Measurements from ENCODE around the gene SERPINC1. TPM values are rescaled to one million over a fixed set of nuclear protein-coding genes. Genes with fewer than 3 reads are reported as not detected.
A peak's percentile ranks its signal among the peaks of the same experiment; 100 is the strongest.
"Not testable (repeated sequence)": the region's sequence is repeated elsewhere in the genome, so short reads cannot be mapped to it uniquely, and the experiment has no call there.

SERPINC1 gene
- 0.08 TPM for polyA plus RNA-seq (2013)

DNA sequence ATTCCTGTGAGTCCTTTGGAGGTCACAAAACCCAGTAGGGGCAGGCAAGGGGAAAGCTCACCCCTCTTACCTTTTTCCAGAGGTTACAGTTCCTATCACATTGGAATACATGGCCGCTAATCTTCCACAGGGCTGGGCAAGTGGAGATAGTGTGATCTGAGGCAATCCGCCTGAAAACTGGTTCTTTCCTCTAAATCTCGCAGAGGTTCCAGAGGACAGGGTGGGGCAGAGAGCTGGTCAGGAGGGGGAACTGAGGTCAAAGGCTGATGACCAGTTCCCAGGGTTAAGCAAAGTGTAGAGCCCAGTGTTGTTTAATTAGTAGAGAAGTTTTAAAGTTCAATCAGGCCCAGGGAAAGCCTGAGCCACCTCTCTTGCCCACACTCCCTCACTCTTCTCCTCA, at the start of gene SERPINC1:
Gene SERPINC1, minus strand, starts transcription at position 179 of the 400 bp plus-strand sequence. Its CDS starts 68 bp downstream, at position 111.
- Histone ChIP-seq H3K27me3 (replicated peaks in 2 of 5; ENCODE audit: control insufficient read depth in 4 of 5, insufficient read depth in 5 of 5, low read length in 4 of 5) (no peaks in the 10 kb centered on the region), H3K4me3 (ENCODE audit: control insufficient read depth in 1 of 7, extremely low read depth in 1 of 7, insufficient read depth in 4 of 7, low read depth in 2 of 7, low read length in 6 of 7) (no peak within 1 kb of the TSS), H3K4me1 (ENCODE audit: control extremely low read depth in 1 of 4, control insufficient read depth in 4 of 4, insufficient read depth in 4 of 4, low read length in 3 of 4) (no peaks in the 10 kb centered on the region), H3K9me3 (ENCODE audit: control extremely low read depth in 1 of 5, control insufficient read depth in 4 of 5, insufficient read depth in 2 of 5, low read depth in 1 of 5, low read length in 4 of 5) (no peaks in the 10 kb centered on the region), H3K36me3 (ENCODE audit: control insufficient read depth in 4 of 4, insufficient read depth in 4 of 4, low read length in 3 of 4) (no peaks in the 10 kb centered on the region), H3K27ac (ENCODE audit: insufficient read depth in 1 of 2, low read depth in 1 of 2, low read length in 2 of 2, poor library complexity in 1 of 2, severe bottlenecking in 2 of 2) (no peak within 1 kb of the TSS)
- DNase-seq = no peak
- WGBS (ENCODE audit: insufficient coverage) = 100% methylated on average over 3 of the region's 3 CpGs
- ChIA-PET CTCF (no interaction called here), POLR2A (no interaction called here)

DNA sequence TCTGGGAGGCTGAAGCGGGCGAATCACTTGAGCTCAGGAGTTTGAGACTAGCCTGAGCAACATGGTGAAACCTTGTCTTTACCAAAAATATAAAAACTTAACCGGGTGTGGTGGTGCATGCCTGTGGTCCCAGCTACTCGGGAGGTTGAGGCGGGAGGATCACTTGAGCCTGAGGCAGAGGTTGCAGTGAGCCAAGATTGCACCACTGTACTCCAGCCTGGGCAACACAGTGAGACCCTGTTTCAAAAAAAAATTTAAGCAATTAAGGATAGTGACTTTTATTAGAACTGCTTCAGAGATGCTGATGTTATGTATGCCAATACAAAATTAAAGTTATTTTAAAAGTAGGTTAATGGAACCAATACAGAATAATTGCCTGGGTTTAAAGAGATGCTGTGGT, 48.8 kb upstream of the SERPINC1 start:
- POLR2A ChIA-PET = interaction anchor here (1.0 kb wide), 1 partner anchor 9 kb away, joined by 3 read pairs; no protein-coding TSS in a partner anchor
- H3K27me3 ChIP-seq (replicated peaks in 2 of 5; ENCODE audit: control insufficient read depth in 4 of 5, insufficient read depth in 5 of 5, low read length in 4 of 5); H3K9me3 ChIP-seq (ENCODE audit: control extremely low read depth in 1 of 5, control insufficient read depth in 4 of 5, insufficient read depth in 2 of 5, low read depth in 1 of 5, low read length in 4 of 5); CTCF ChIA-PET; H3K27ac ChIP-seq (ENCODE audit: insufficient read depth in 1 of 2, low read depth in 1 of 2, low read length in 2 of 2, poor library complexity in 1 of 2, severe bottlenecking in 2 of 2); H3K4me1 ChIP-seq (ENCODE audit: control extremely low read depth in 1 of 4, control insufficient read depth in 4 of 4, insufficient read depth in 4 of 4, low read length in 3 of 4); H3K4me3 ChIP-seq (ENCODE audit: control insufficient read depth in 1 of 7, extremely low read depth in 1 of 7, insufficient read depth in 4 of 7, low read depth in 2 of 7, low read length in 6 of 7); DNase-seq: not testable (repeated sequence)
- WGBS (ENCODE audit: insufficient coverage) = 100% methylated on average over 3 of the region's 5 CpGs
- H3K36me3 ChIP-seq (ENCODE audit: control insufficient read depth in 4 of 4, insufficient read depth in 4 of 4, low read length in 3 of 4) = peaks cover 26 to 80% (median 54%) of the 10 kb centered on the region in 4 experiments

DNA sequence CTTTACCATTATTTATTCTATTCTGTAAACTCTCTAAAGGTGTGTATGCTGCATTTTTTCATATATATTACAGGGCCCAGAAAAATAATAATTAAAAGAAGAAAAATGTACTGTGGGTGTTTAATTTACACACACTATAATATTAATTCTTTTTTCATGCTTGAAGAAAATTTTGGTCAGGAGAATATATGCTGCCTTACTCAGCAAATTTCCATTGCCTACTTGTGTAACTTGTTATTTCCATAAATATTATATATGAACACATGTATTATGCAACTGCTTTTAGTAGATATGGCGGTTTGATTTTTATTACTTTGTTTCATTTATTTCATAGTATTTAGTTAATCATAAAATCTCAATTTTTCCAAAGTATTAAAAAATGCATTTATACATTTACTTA, 46.4 kb upstream of the SERPINC1 start:
- no peaks in the 10 kb centered on the region for H3K9me3 ChIP-seq (ENCODE audit: control extremely low read depth in 1 of 5, control insufficient read depth in 4 of 5, insufficient read depth in 2 of 5, low read depth in 1 of 5, low read length in 4 of 5)
- no peaks in the 10 kb centered on the region for H3K27me3 ChIP-seq (replicated peaks in 2 of 5; ENCODE audit: control insufficient read depth in 4 of 5, insufficient read depth in 5 of 5, low read length in 4 of 5)
- H3K4me3 ChIP-seq (ENCODE audit: control insufficient read depth in 1 of 7, extremely low read depth in 1 of 7, insufficient read depth in 4 of 7, low read depth in 2 of 7, low read length in 6 of 7) = no peak overlapping the region
- POLR2A ChIA-PET = no interaction called here
- CTCF ChIA-PET = no interaction called here
- WGBS (ENCODE audit: insufficient coverage) = no CpG with 5 or more reads among the region's 1 CpG
- peaks cover 23 to 73% (median 51%) of the 10 kb centered on the region in 4 experiments for H3K36me3 ChIP-seq (ENCODE audit: control insufficient read depth in 4 of 4, insufficient read depth in 4 of 4, low read length in 3 of 4)
- DNase-seq = no peak
- peaks cover 0 to 14% (median 4%) of the 10 kb centered on the region in 4 experiments for H3K4me1 ChIP-seq (ENCODE audit: control extremely low read depth in 1 of 4, control insufficient read depth in 4 of 4, insufficient read depth in 4 of 4, low read length in 3 of 4)
- H3K27ac ChIP-seq (ENCODE audit: insufficient read depth in 1 of 2, low read depth in 1 of 2, low read length in 2 of 2, poor library complexity in 1 of 2, severe bottlenecking in 2 of 2) = no peak overlapping the region

DNA sequence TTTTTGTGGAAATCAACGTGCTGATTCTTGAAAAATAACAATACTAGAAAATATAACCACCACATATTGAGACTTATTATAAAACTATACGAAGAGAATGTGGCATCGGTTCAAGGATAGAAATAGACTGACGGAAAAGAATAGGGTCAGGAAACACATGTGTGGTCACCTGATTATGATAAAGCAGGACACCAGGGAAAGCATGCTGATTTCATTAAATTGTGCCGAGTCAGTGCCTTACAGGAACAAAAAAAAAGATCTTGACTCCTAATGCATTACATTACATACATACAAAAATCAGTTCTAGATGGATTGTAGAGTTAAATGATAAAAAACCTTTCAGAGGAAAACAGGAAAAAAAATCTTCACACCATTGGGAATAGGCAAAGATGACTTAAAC, 43.5 kb upstream of the SERPINC1 start:
- Histone ChIP-seq H3K27me3 (replicated peaks in 2 of 5; ENCODE audit: control insufficient read depth in 4 of 5, insufficient read depth in 5 of 5, low read length in 4 of 5) (no peaks in the 10 kb centered on the region), H3K4me3 (ENCODE audit: control insufficient read depth in 1 of 7, extremely low read depth in 1 of 7, insufficient read depth in 4 of 7, low read depth in 2 of 7, low read length in 6 of 7) (no peak overlapping the region), H3K9me3 (ENCODE audit: control extremely low read depth in 1 of 5, control insufficient read depth in 4 of 5, insufficient read depth in 2 of 5, low read depth in 1 of 5, low read length in 4 of 5) (no peaks in the 10 kb centered on the region), H3K36me3 (ENCODE audit: control insufficient read depth in 4 of 4, insufficient read depth in 4 of 4, low read length in 3 of 4) (peaks cover 20 to 70% (median 46%) of the 10 kb centered on the region in 4 experiments), H3K27ac (ENCODE audit: insufficient read depth in 1 of 2, low read depth in 1 of 2, low read length in 2 of 2, poor library complexity in 1 of 2, severe bottlenecking in 2 of 2) (peak overlapping the region; percentile 6 to 63), H3K4me1 (ENCODE audit: control extremely low read depth in 1 of 4, control insufficient read depth in 4 of 4, insufficient read depth in 4 of 4, low read length in 3 of 4) (peaks cover 0 to 14% (median 4%) of the 10 kb centered on the region in 4 experiments)
- ChIA-PET CTCF (no interaction called here), POLR2A (no interaction called here)
- WGBS (ENCODE audit: insufficient coverage) = 14% methylated on average over 1 of the region's 5 CpGs
- DNase-seq = peak; percentile 23 to 63 (median 57)

DNA sequence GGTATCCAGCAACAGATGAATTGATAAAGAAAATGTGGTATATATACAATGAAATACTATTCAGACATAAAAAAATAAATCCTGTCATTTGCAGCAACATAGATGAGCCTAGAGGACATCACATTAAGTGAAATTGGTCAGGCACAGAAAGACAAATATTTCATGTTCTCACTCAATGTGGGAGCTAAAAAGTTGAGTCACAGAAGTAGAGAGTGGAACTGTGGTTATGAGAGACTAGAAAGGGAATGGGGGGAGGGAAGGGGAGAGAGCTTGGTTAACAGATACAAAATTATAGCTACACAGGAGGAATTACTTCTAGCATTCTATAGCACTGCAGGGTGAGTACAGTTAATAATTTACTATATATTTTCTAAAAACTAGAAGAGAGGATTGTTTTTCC, 37.1 kb upstream of the SERPINC1 start:
- Histone ChIP-seq H3K4me3 (ENCODE audit: control insufficient read depth in 1 of 7, extremely low read depth in 1 of 7, insufficient read depth in 4 of 7, low read depth in 2 of 7, low read length in 6 of 7) (no peak overlapping the region), H3K9me3 (ENCODE audit: control extremely low read depth in 1 of 5, control insufficient read depth in 4 of 5, insufficient read depth in 2 of 5, low read depth in 1 of 5, low read length in 4 of 5) (no peaks in the 10 kb centered on the region), H3K36me3 (ENCODE audit: control insufficient read depth in 4 of 4, insufficient read depth in 4 of 4, low read length in 3 of 4) (peaks cover 17 to 78% (median 43%) of the 10 kb centered on the region in 4 experiments), H3K4me1 (ENCODE audit: control extremely low read depth in 1 of 4, control insufficient read depth in 4 of 4, insufficient read depth in 4 of 4, low read length in 3 of 4) (no peaks in the 10 kb centered on the region), H3K27me3 (replicated peaks in 2 of 5; ENCODE audit: control insufficient read depth in 4 of 5, insufficient read depth in 5 of 5, low read length in 4 of 5) (no peaks in the 10 kb centered on the region), H3K27ac (ENCODE audit: insufficient read depth in 1 of 2, low read depth in 1 of 2, low read length in 2 of 2, poor library complexity in 1 of 2, severe bottlenecking in 2 of 2) (no peak overlapping the region)
- ChIA-PET POLR2A (no interaction called here), CTCF (no interaction called here)
- DNase-seq = no peak

DNA sequence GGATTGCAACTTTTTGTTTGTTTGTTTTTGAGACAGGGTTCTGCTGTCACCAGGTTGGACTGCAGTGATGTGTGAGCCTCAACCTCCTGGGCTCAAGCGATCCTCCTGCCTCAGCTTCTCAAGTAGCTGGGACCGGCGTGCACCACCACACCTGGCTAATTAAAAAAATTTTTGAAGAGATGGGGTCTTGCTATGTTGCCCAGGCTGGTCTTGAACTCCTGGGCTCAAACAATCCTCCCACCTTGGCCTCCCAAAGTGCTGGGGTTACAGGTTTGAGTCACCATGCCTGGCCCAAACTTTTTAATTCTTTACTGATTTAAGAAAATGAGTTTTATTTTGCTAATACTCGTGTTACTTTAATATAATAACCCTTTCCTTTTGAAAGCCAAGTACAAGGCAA, 31.5 kb upstream of the SERPINC1 start:
- ChIA-PET POLR2A (no interaction called here), CTCF (no interaction called here)
- Histone ChIP-seq H3K4me3 (ENCODE audit: control insufficient read depth in 1 of 7, extremely low read depth in 1 of 7, insufficient read depth in 4 of 7, low read depth in 2 of 7, low read length in 6 of 7) (no peak overlapping the region), H3K9me3 (ENCODE audit: control extremely low read depth in 1 of 5, control insufficient read depth in 4 of 5, insufficient read depth in 2 of 5, low read depth in 1 of 5, low read length in 4 of 5) (no peaks in the 10 kb centered on the region), H3K4me1 (ENCODE audit: control extremely low read depth in 1 of 4, control insufficient read depth in 4 of 4, insufficient read depth in 4 of 4, low read length in 3 of 4) (no peaks in the 10 kb centered on the region), H3K36me3 (ENCODE audit: control insufficient read depth in 4 of 4, insufficient read depth in 4 of 4, low read length in 3 of 4) (peaks cover 21 to 82% (median 47%) of the 10 kb centered on the region in 4 experiments), H3K27me3 (replicated peaks in 2 of 5; ENCODE audit: control insufficient read depth in 4 of 5, insufficient read depth in 5 of 5, low read length in 4 of 5) (no peaks in the 10 kb centered on the region), H3K27ac (ENCODE audit: insufficient read depth in 1 of 2, low read depth in 1 of 2, low read length in 2 of 2, poor library complexity in 1 of 2, severe bottlenecking in 2 of 2) (no peak overlapping the region)
- DNase-seq = no peak
- no CpG with 5 or more reads among the region's 4 CpGs for WGBS (ENCODE audit: insufficient coverage)

DNA sequence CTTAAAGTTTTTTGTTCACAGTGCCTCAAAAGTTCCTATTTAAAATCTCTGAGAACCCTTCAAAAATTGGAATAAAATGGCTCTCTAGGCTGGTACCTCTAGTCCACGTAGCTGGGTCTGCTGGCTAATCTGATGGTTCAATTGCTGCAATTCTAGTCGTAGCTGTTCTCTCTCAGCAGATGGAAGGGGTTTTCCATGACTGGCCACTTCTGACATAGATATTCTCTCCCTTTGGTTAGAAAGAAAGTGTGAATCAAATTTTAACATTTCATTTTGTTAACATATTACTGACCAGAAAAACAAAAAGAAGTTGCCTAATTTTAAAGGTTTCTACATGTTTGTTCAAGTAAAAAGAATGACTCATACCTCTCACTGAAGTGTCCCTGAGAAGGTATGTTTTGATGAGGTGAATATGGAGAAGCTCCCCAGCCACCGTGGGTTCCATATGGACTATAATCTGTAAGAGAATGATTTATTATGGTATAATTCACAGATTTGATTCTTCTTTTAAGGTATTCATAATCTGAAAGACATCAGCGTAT, 29.3 kb upstream of the SERPINC1 start:
- Histone ChIP-seq H3K36me3 (ENCODE audit: control insufficient read depth in 4 of 4, insufficient read depth in 4 of 4, low read length in 3 of 4) (peaks cover 23 to 87% (median 49%) of the 10 kb centered on the region in 4 experiments), H3K27ac (ENCODE audit: insufficient read depth in 1 of 2, low read depth in 1 of 2, low read length in 2 of 2, poor library complexity in 1 of 2, severe bottlenecking in 2 of 2) (no peak overlapping the region), H3K27me3 (replicated peaks in 2 of 5; ENCODE audit: control insufficient read depth in 4 of 5, insufficient read depth in 5 of 5, low read length in 4 of 5) (no peaks in the 10 kb centered on the region), H3K4me3 (ENCODE audit: control insufficient read depth in 1 of 7, extremely low read depth in 1 of 7, insufficient read depth in 4 of 7, low read depth in 2 of 7, low read length in 6 of 7) (no peak overlapping the region), H3K4me1 (ENCODE audit: control extremely low read depth in 1 of 4, control insufficient read depth in 4 of 4, insufficient read depth in 4 of 4, low read length in 3 of 4) (no peaks in the 10 kb centered on the region), H3K9me3 (ENCODE audit: control extremely low read depth in 1 of 5, control insufficient read depth in 4 of 5, insufficient read depth in 2 of 5, low read depth in 1 of 5, low read length in 4 of 5) (no peaks in the 10 kb centered on the region)
- ChIA-PET CTCF (no interaction called here), POLR2A (interaction anchor here (0.6 kb wide), 1 partner anchor 481 kb away, joined by 3 read pairs; no protein-coding TSS in a partner anchor)
- DNase-seq = no peak
- 100% methylated on average over 2 of the region's 4 CpGs for WGBS (ENCODE audit: insufficient coverage)

Measured in common myeloid progenitor, CD34-positive (primary cell).